Progenitor cell of endocrine pancreas (in vitro differentiated cells): ENCODE data around the gene DDX42. TPM values are rescaled to one million over a fixed set of nuclear protein-coding genes. Genes with fewer than 3 reads are reported as not detected.

Experiments
- DNase-seq: peaks from one replicate; pipeline ENCODE4 v3.0.0; 2021; ENCODE audit warnings: low spot score; ENCODE audit not compliant: unreplicated experiment
- H3K27ac Mint-ChIP-seq: 2 replicates; pipeline ENCODE4 v1.8.0; 2021; ENCODE audit warnings: mild to moderate bottlenecking, moderate library complexity, mixed read lengths
- H3K27me3 Mint-ChIP-seq: 2 replicates; pipeline ENCODE4 v1.8.0; 2021; ENCODE audit warnings: mixed read lengths
- H3K36me3 Mint-ChIP-seq: 2 replicates; pipeline ENCODE4 v1.8.0; 2022; ENCODE audit warnings: mixed read lengths; ENCODE audit not compliant: insufficient read depth
- H3K4me1 Mint-ChIP-seq: 2 replicates; pipeline ENCODE4 v1.8.0; 2021; ENCODE audit warnings: low read depth, mixed read lengths
- H3K4me3 Mint-ChIP-seq: 2 replicates; pipeline ENCODE4 v1.8.0; 2021; ENCODE audit warnings: low read depth, mild to moderate bottlenecking, moderate library complexity, mixed read lengths
- H3K9me3 Mint-ChIP-seq: 2 replicates; pipeline ENCODE4 v1.8.0; 2021; ENCODE audit warnings: low read depth, mixed read lengths
- CTCF ChIP-seq: fragments of 200-600 bp; sonication (generic); IDR thresholded peaks from one replicate; pipeline ENCODE4 v1.5.0; 2021; ENCODE audit warnings: antibody characterized with exemption, mild to moderate bottlenecking; ENCODE audit not compliant: unreplicated experiment
- long read RNA-seq: library from polyadenylated mRNA; unstranded; transcript quantifications from one replicate; pipeline ENCODE4 v2.0.0, GENCODE V29; 2020
- total RNA-seq: library from RNA; stranded (reverse); gene quantifications from 2 replicates; pipeline ENCODE4 v1.2.1, GENCODE V29; 2021

DDX42 gene
- 181 and 189 TPM in 2 replicates for total RNA-seq
- long read RNA-seq, transcript DDX42-207 (5 exons, 2,919 nt) = minor isoform, 7 of 55 reads
- long read RNA-seq, transcript DDX42-214 (1 exons, 2,244 nt) = major isoform, 9 of 55 reads
- long read RNA-seq, partial matches to known transcripts = 31 of 55 reads
- long read RNA-seq, other reads (novel, unspliced or antisense) = 5 of 55 reads

- peak; percentile 44 for TF ChIP-seq CTCF
- peak; percentile 84 for DNase-seq
- H3K4me3 Mint-ChIP-seq = peak within 1 kb of the TSS; percentile 98
- no peaks in the 10 kb centered on the region for H3K9me3 Mint-ChIP-seq
- peak within 1 kb of the TSS; percentile 100 for H3K27ac Mint-ChIP-seq
- H3K4me1 Mint-ChIP-seq = peaks cover 21% of the 10 kb centered on the region
- peaks cover 4% of the 10 kb centered on the region for H3K36me3 Mint-ChIP-seq
- H3K27me3 Mint-ChIP-seq = no peaks in the 10 kb centered on the region
Observed at GRCh38 chr17:63774141-63774968, at the start of gene DDX42. Gene DDX42 (plus strand): TSS chr17:63774170. CDS start chr17:63787050, 12,880 bp downstream.

- no peaks in the 10 kb centered on the region for H3K9me3 Mint-ChIP-seq
- no peak for DNase-seq
- peaks cover 1% of the 10 kb centered on the region for H3K36me3 Mint-ChIP-seq
- H3K4me3 Mint-ChIP-seq = no peak overlapping the region
- no peak for TF ChIP-seq CTCF
- H3K4me1 Mint-ChIP-seq = peaks cover 6% of the 10 kb centered on the region
- H3K27me3 Mint-ChIP-seq = no peaks in the 10 kb centered on the region
- no peak overlapping the region for H3K27ac Mint-ChIP-seq
Observed at GRCh38 chr17:63735691-63736090, 38.3 kb upstream of the DDX42 start.

- no peaks in the 10 kb centered on the region for H3K9me3 Mint-ChIP-seq
- no peaks in the 10 kb centered on the region for H3K27me3 Mint-ChIP-seq
- no peak for TF ChIP-seq CTCF
- DNase-seq = no peak
- H3K27ac Mint-ChIP-seq = peak overlapping the region; percentile 97
- no peaks in the 10 kb centered on the region for H3K36me3 Mint-ChIP-seq
- peak overlapping the region; percentile 98 for H3K4me3 Mint-ChIP-seq
- H3K4me1 Mint-ChIP-seq = peaks cover 10% of the 10 kb centered on the region
Observed at GRCh38 chr17:63740464-63741142, 33.4 kb upstream of the DDX42 start.

GRCh38 chr17:63741143-63741407, 32.9 kb upstream of the DDX42 start:
- no peak for TF ChIP-seq CTCF
- no peak for DNase-seq
- H3K4me3 Mint-ChIP-seq = peak overlapping the region; percentile 98
- peak overlapping the region; percentile 97 for H3K27ac Mint-ChIP-seq
- H3K27me3 Mint-ChIP-seq = no peaks in the 10 kb centered on the region
- H3K9me3 Mint-ChIP-seq = no peaks in the 10 kb centered on the region
- H3K36me3 Mint-ChIP-seq = no peaks in the 10 kb centered on the region
- peaks cover 10% of the 10 kb centered on the region for H3K4me1 Mint-ChIP-seq

GRCh38 chr17:63741408-63742173, 32.4 kb upstream of the DDX42 start, which contains the start of gene STRADA:
Gene STRADA (minus strand): TSS chr17:63741799. CDS start chr17:63728369, 13,430 bp downstream.
- Mint-ChIP-seq H3K4me3 (peak within 1 kb of the TSS; percentile 98), H3K4me1 (peaks cover 10% of the 10 kb centered on the region), H3K27me3 (no peaks in the 10 kb centered on the region), H3K9me3 (no peaks in the 10 kb centered on the region), H3K27ac (peak within 1 kb of the TSS; percentile 97), H3K36me3 (peaks cover 1% of the 10 kb centered on the region)
- peak; percentile 96 for DNase-seq
- no peak for TF ChIP-seq CTCF
